HG02970 (cell line): ENCODE data around the gene AOPEP.

Experiments used
- ATAC-seq: cut with Tn5 transposase; IDR thresholded peaks from one replicate; pipeline ENCODE4 v1.9.1; 2021; ENCODE audit warnings: mild to moderate bottlenecking, moderate library complexity, moderate number of reproducible peaks; ENCODE audit not compliant: unreplicated experiment, low FRiP score

The AOPEP gene

GRCh38 chr9:94787266-94787665 is 60.8 kb downstream of the AOPEP start:
- ATAC-seq = no peak

- no peak for ATAC-seq
Observed at GRCh38 chr9:94788570-94789105, 62.1 kb downstream of the AOPEP start.

GRCh38 chr9:94791435-94791834 is 64.9 kb downstream of the AOPEP start:
- ATAC-seq = no peak

- ATAC-seq = no peak
Observed at GRCh38 chr9:94792511-94792910, 66.0 kb downstream of the AOPEP start.

DNA sequence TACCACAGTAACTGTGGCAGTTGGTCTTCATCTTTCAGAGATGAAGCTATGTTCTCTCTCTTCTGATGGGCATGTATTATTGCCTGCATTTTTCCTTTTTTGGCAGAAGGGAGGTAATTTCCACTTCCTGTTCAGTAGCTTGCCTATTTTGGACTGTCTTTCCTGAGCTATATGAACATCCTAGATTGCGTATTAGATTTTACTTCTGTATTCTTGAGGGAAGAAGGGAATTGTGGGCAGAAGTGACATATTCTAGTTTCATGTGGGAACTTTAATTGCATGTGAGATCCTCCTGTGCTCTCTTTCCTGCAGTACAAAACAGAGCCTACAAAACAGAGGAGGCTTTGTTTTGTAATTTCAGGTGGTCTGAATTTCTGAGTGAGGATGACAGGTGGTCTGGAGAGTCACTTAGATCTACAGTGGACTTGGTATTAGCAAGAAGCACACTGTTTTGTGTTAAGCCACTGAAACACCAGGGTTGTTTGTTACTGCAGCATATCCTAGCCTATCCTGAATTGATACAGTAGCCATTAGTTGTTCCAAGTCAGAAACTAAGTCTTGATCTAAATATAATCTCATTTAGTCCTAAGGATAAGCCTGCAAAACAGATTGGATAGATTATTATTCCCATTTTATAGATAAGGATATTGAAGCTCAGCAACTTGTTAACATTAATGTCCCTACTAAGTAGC is 68.1 kb downstream of the AOPEP start:
- no peak for ATAC-seq

DNA sequence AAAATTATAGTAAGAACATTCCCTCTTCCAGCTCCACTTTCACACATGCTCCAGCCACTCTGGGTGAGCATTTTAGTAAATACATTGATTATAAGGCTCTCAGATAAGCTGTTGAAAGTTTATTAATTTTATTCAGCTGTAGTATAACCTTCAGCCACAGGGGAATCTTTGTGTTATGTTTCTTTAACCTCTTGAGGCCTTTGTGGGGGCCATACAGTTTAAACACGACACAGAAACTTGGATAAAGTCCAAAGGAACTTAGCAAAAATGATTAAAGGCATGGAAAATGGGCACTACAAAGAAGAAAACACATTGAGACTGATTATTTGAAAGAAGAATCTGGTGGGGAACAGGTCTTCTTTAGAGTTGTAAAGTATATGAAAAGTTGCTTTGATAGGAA is 70.2 kb downstream of the AOPEP start:
- ATAC-seq = no peak

DNA sequence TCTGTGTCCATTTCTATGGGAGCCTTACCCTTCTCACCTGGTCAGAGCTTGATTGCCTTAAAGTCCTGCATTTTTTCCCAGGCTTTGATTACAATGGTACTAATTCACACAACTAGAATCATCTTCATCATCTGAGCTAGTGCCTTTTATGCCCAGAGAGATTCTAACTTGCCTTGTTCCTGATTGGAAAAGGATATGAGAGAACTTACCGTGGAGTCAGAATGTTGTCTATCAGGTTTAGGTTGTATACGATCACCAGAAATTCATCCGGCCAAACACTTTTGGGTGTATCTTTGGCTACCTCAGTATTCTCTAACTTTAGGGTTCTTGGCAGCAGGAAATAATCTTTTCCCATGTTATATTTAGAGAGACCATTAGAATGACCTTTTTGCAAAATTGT is 71.7 kb downstream of the AOPEP start:
- no peak for ATAC-seq

DNA sequence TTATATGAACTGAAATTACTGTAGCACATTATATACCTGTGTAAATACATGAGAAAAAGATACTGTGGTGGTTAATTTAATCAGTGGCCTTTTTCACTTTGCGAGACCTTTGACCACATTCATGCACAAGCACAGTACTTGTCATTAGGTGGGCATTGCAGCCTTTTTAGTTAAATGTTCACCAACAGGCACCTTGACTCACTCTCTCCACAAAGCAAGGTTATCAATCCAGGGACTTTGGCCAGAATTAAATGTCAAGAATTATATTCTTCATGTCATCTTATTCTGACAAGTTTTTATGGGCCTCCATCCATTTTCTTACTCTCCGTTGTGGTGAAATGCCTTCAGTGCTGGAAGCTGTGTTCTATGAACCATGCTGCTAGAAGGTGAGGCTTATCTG is 72.2 kb downstream of the AOPEP start:
- no peak for ATAC-seq

- ATAC-seq = no peak
Observed at GRCh38 chr9:94799578-94800264, 73.2 kb downstream of the AOPEP start.

- no peak for ATAC-seq
Observed at GRCh38 chr9:94800424-94801117, 74.1 kb downstream of the AOPEP start.

GRCh38 chr9:94801234-94801633 is 74.7 kb downstream of the AOPEP start:
- ATAC-seq = no peak

DNA sequence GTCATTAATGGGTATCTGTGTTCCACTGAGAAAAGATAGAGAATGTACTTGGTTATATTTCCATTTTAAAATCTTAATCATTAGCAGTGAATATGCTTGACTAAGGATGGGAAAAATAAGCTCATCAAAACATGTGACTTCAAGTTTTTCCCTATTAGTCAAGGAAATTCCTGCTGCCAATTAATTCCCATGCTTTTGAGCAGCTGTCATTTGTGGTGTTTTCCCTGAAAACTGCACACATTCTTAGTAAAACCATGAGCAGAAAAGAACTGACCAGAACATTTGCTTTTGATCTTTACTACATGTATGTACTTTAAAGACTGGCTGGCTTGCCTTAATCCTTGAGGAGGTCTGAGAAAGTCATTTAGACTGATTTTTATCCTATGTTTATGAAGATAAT is 75.2 kb downstream of the AOPEP start:
- ATAC-seq = no peak

GRCh38 chr9:94802251-94802650 is 75.8 kb downstream of the AOPEP start:
- ATAC-seq = no peak

DNA sequence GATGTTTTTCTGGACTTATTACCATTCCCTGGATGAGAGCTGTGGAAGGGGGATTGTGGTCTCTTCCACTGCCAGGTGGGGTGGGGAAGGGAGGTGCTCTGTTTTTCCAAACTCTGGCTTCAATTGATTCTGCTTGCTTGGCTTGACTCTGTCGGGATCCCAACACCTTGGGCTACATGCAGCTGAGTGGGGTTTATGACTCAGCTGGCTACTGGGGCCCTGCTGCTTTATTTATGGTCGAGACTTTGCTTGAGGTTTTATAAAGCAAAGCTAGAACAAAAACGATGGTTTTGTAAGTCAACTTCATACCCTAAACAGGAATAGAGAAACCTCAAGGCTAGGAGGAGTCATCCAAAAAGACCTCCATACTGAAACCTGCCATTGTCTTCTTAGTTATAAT is 76.3 kb downstream of the AOPEP start:
- ATAC-seq = no peak

DNA sequence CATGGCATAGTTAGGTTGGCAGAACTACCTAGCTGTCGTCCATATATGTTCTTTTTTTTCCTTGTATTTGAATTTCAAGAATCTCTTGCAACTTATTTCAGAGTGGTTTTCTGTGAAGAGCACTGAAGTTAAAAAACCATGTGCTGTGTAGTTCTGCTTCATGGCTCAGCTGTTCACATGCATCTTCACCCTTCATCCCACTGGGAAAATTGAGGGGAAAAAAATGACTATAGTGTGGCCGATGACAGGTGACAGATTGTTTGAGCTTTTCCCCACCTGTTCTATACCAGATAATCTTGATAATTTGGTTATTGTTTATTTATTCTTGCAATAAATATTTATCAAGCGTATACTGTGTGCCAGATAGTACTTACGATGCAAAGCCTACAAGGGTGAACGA is 77.8 kb downstream of the AOPEP start:
- no peak for ATAC-seq

DNA sequence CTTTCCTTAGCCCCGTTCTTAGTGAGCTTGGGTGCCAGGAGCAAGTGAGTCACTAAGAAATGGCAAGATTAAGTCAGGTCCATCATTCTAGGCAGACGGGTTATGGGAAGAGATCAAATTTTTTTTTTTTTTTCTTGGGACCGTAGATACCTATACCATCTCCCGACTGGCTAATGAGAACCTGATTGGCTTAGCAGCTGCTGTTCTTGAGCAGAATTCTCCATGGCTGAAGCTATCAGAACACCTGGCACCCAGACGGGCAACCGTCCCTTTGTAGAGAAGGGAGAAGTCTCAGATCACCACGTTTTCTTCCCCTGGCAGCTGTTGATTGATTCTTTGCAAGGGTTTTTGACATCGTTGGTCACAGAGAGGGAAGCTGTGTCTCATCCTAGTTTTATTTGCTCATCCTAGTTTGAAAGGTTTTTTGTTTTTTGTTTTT is 78.6 kb downstream of the AOPEP start:
- ATAC-seq = no peak

DNA sequence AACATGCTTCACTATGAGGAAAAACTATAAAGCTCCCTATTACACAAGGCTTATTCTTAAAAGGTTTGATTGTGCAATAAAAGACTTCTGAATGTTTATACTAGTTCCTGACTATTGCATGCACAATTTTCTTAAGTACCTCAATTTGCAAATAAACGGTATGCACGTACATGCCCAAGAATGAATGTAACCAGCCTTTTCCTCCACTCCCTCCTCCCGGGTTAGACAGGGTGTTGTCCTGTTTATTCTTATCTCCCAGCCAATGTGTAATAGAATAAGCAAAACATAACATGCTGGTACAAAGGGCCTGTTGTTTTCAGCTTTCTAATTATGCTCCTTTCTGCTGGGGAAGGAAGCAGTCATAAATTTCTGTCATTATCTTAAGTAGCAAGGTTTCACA is 79.1 kb downstream of the AOPEP start:
- ATAC-seq = no peak

DNA sequence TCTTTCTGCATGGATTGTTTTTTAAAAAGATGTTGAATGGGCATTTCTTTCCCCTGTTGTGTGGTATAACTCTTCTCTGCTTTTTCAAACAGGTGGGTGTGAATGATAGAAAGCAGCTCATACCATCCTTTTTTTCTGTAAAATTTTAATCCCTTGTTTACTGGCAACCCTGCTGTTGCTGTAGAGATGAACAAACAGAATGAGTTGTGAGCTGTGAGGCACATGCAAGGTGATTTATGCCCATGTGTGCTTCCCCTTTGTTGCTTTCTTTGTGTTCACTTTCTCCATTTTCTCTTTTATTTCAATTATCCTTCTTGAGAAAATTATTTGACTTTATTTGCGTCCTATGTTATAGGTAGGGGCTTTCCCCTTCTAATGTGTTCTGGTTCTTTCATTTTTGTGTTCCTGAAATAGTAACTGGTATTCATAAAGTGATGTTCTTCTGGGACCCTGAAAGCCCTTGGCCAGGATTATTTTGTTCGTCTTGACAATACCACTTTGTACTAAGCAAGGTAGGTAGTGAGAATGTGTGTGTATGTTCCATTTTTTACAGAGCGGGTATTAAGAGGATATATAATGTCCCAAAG is 79.9 kb downstream of the AOPEP start:
- ATAC-seq = no peak

DNA sequence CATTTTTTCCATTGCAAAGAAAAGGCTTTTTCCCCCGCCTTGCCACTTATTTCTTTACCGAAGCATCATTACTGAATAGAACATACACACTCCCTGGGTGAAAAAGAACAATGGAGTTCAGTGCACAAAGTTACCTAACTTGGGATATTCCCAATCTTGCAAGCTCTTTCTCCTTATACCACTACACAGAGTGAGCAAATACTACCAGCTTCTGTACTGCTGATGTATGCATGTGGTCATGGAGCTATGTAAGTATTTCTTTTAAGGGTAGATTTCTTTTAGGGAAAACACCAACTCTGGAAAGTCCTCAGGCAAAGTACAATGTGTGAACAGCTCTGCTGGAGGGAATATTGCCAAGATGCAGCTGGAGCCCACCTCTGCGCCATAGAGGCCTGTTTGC is 81.1 kb downstream of the AOPEP start:
- no peak for ATAC-seq

DNA sequence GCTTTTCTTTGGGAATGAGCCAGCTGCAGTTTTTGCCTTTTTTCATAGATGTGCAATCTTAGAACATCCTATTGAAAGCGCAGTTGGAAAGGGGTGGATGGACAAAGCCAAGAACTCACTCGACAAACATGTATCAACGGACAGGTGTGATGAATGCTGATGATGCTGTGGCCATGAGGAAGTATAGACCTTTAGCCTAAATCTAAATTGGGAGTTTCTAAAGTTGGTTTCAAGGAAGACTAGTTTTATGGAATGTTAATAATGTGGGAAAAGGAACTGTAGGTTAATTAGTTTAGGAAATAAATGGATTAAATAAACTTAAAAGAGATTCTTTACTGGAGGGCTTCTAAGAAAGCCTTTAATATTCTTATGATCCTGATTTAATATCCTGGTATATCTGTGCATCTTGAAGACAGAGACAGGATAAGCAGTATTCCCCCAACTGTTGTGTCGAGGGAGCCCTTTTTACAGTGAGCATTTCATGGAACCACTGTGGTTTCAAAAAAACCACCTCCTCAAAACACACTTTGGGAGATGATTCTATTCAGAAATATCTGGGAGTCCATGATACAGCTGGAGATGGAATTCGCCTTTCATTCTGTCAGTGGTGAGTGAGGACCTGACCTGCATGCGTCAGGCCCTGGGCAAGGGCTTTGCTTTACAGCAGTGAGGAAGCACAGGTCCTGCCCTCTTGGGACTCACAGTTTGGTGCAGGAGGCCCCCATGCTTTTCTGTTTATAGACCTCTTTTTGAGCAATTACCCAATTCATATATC is 82.6 kb downstream of the AOPEP start:
- no peak for ATAC-seq
